SK-N-SH treated with all-trans-retinoic acid at 6 μM for 48 hours (cell line): ENCODE results near the gene ATP6V1C2.

Experiments used
- ATAC-seq: fragments of 200-7000 bp; cut with Tn5 transposase; 3 replicates; pipeline ENCODE4 v1.9.1; 2020; ENCODE audit warnings: mild to moderate bottlenecking, moderate library complexity
- BACH2 ChIP-seq: fragments of 250-450 bp; sonication (Bioruptor Pico); IDR thresholded peaks from 2 replicates; pipeline ENCODE4 v1.9.0; 2021; ENCODE audit warnings: mild to moderate bottlenecking, borderline replicate concordance
- CREB5 ChIP-seq: fragments of 250-450 bp; sonication (Bioruptor Pico); IDR thresholded peaks from 2 replicates; pipeline ENCODE4 v1.5.1; 2020; ENCODE audit warnings: low read depth, mild to moderate bottlenecking, moderate library complexity
- CSDC2 ChIP-seq: fragments of 250-450 bp; sonication (Bioruptor Pico); IDR thresholded peaks from 2 replicates; pipeline ENCODE4 v1.5.0; 2020; ENCODE audit warnings: mild to moderate bottlenecking, moderate library complexity
- CSRNP3 ChIP-seq: fragments of 250-450 bp; sonication (Bioruptor Pico); IDR thresholded peaks from 2 replicates; pipeline ENCODE4 v1.5.1; 2021; ENCODE audit warnings: mild to moderate bottlenecking, moderate library complexity
- ESRRG ChIP-seq: fragments of 250-450 bp; sonication (Bioruptor Pico); IDR thresholded peaks from 2 replicates; pipeline ENCODE4 v1.6.1; 2021; ENCODE audit warnings: mild to moderate bottlenecking
- GLIS3 ChIP-seq: fragments of 250-450 bp; sonication (Bioruptor Pico); IDR thresholded peaks from 2 replicates; pipeline ENCODE4 v1.5.0; 2020; ENCODE audit warnings: mild to moderate bottlenecking, moderate library complexity
- ISL1 ChIP-seq: fragments of 250-450 bp; sonication (Bioruptor Pico); IDR thresholded peaks from 2 replicates; pipeline ENCODE4 v2.1.2; 2022; ENCODE audit warnings: mild to moderate bottlenecking, moderate library complexity
- OSR1 ChIP-seq: fragments of 250-450 bp; sonication (Bioruptor Pico); IDR thresholded peaks from 2 replicates; pipeline ENCODE4 v1.8.0; 2022; ENCODE audit warnings: moderate library complexity, mild to moderate bottlenecking, inconsistent platforms
- RARB ChIP-seq: fragments of 250-450 bp; sonication (Bioruptor Pico); IDR thresholded peaks from 2 replicates; pipeline ENCODE4 v1.8.0; 2021; ENCODE audit warnings: mild to moderate bottlenecking, moderate library complexity
- SNAI2 ChIP-seq: fragments of 250-450 bp; sonication (Bioruptor Pico); IDR thresholded peaks from 2 replicates; pipeline ENCODE4 v1.5.0; 2020; ENCODE audit warnings: mild to moderate bottlenecking, moderate library complexity
- TCF4 ChIP-seq: fragments of 250-450 bp; sonication (Bioruptor Pico); IDR thresholded peaks from 2 replicates; pipeline ENCODE4 v1.8.0; 2021; ENCODE audit warnings: mild to moderate bottlenecking, moderate library complexity, borderline replicate concordance
- TOX ChIP-seq: fragments of 250-450 bp; sonication (Bioruptor Pico); IDR thresholded peaks from 2 replicates; pipeline ENCODE4 v1.8.0; 2021; ENCODE audit warnings: mild to moderate bottlenecking, moderate library complexity, borderline replicate concordance
- ZFP3 ChIP-seq: fragments of 250-450 bp; sonication (Bioruptor Pico); IDR thresholded peaks from 2 replicates; pipeline ENCODE4 v1.5.0; 2020; ENCODE audit warnings: mild to moderate bottlenecking, moderate library complexity
- ZNF565 ChIP-seq: fragments of 450-650 bp; formaldehyde crosslinking; conservative IDR thresholded peaks from 2 replicates; pipeline ENCODE4 v1.5.0; 2020; ENCODE audit warnings: low read depth, mild to moderate bottlenecking, moderate library complexity
- ZNF8 ChIP-seq: fragments of 450-650 bp; formaldehyde crosslinking; IDR thresholded peaks from 2 replicates; pipeline ENCODE4 v1.5.0; 2020; ENCODE audit warnings: mild to moderate bottlenecking, moderate library complexity
- TF ChIP-seq, protein P1 (sequence below): fragments of 250-450 bp; sonication (Bioruptor Pico); IDR thresholded peaks from 2 replicates; pipeline ENCODE4 v1.8.0; 2021; ENCODE audit warnings: low read depth, mild to moderate bottlenecking, moderate library complexity, borderline replicate concordance
- TF ChIP-seq, protein P2 (sequence below): fragments of 250-450 bp; sonication (Bioruptor Pico); IDR thresholded peaks from 2 replicates; pipeline ENCODE4 v1.8.0; 2020; ENCODE audit warnings: mild to moderate bottlenecking, moderate library complexity, borderline replicate concordance

Gene ATP6V1C2

GRCh38 chr2:10761591-10761990 lies 40.2 kb downstream of the ATP6V1C2 start:
- no peak for ATAC-seq
- TF ChIP-seq, protein P1, sequence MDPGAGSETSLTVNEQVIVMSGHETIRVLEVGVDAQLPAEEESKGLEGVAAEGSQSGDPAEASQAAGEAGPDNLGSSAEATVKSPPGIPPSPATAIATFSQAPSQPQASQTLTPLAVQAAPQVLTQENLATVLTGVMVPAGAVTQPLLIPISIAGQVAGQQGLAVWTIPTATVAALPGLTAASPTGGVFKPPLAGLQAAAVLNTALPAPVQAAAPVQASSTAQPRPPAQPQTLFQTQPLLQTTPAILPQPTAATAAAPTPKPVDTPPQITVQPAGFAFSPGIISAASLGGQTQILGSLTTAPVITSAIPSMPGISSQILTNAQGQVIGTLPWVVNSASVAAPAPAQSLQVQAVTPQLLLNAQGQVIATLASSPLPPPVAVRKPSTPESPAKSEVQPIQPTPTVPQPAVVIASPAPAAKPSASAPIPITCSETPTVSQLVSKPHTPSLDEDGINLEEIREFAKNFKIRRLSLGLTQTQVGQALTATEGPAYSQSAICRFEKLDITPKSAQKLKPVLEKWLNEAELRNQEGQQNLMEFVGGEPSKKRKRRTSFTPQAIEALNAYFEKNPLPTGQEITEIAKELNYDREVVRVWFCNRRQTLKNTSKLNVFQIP (CRISPR knock-in tag): no peak
- TF ChIP-seq ISL1 (no peak), CREB5 (CRISPR knock-in tag) (no peak), ESRRG (CRISPR knock-in tag) (no peak)

DNA sequence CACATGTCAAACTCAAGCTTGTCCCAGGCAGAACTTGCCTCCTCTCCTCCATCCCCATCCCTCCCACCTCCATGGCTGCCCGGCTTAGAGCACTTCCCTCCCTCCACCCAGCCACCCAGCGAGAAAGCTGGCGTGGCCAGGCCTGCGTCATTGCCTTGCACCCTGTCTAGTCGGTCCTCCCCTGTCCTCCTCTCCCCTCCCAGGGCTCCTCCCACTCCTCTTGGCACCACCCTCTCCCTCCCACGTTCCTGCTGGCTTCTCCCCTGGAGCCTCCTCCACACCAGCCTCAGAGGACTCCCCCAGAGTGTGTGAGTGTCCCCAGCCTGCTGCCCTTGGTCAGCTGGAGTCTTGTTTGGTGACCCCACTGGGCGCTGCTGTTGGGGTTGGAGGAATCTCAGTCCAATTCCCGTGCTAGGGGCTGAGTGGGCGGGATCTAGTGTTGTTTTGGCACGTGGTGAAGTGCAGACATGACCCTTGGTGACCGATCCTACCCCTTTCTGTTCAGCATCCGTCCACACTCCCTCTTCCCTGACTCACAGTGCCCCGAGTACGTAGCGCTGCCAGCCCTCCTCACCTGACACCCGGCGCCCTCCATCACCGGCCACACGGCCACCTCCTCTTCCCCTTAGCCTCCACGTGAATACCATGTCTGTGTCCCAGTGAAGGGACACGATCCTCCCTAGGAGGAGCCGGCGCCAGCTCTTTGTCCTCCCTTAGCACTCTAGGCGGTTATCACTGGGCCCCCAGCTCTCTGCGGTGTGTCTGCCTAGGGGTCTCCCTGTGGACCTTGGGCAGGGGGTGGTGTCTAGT lies 41.4 kb downstream of the ATP6V1C2 start:
- peak; percentile 42 for ATAC-seq
- no peak for TF ChIP-seq CSRNP3
- TF ChIP-seq OSR1 (CRISPR knock-in tag): no peak
- TF ChIP-seq SNAI2 (CRISPR knock-in tag): no peak
- no peak for TF ChIP-seq ZNF565 (CRISPR knock-in tag)
- TF ChIP-seq CREB5 (CRISPR knock-in tag): no peak
- no peak for TF ChIP-seq BACH2 (CRISPR knock-in tag)
- TF ChIP-seq, protein P1 (CRISPR knock-in tag): no peak
- TF ChIP-seq CSDC2 (CRISPR knock-in tag): no peak
- no peak for TF ChIP-seq GLIS3 (CRISPR knock-in tag)
- TF ChIP-seq ZFP3 (CRISPR knock-in tag): no peak
- TF ChIP-seq RARB (CRISPR knock-in tag): no peak
- TF ChIP-seq TCF4 (CRISPR knock-in tag): no peak
- TF ChIP-seq, all 23 proteins: peak for 0

DNA sequence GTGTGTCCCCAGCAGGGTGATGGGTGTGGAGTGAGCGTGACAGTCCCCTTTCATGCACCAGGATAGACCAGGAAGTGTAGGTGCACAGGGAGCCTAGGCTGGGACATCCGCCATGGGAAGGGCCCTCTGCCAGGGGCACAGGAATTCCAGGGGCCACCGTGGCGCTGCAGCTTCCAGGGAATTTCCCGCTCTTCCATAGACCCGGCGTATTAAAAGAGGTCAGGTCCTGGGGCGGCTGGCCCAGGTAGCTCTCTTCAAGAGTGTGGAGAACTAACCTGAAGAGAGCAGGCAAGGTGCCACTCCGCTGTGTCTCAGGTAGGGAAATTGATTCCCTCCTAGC lies 42.0 kb downstream of the ATP6V1C2 start:
- TF ChIP-seq ESRRG (CRISPR knock-in tag) (no peak), TOX (CRISPR knock-in tag) (no peak), TCF4 (CRISPR knock-in tag) (no peak), ZNF565 (CRISPR knock-in tag) (no peak), BACH2 (CRISPR knock-in tag) (no peak), ZNF8 (CRISPR knock-in tag) (no peak), ZFP3 (CRISPR knock-in tag) (no peak)
- TF ChIP-seq, protein P2, sequence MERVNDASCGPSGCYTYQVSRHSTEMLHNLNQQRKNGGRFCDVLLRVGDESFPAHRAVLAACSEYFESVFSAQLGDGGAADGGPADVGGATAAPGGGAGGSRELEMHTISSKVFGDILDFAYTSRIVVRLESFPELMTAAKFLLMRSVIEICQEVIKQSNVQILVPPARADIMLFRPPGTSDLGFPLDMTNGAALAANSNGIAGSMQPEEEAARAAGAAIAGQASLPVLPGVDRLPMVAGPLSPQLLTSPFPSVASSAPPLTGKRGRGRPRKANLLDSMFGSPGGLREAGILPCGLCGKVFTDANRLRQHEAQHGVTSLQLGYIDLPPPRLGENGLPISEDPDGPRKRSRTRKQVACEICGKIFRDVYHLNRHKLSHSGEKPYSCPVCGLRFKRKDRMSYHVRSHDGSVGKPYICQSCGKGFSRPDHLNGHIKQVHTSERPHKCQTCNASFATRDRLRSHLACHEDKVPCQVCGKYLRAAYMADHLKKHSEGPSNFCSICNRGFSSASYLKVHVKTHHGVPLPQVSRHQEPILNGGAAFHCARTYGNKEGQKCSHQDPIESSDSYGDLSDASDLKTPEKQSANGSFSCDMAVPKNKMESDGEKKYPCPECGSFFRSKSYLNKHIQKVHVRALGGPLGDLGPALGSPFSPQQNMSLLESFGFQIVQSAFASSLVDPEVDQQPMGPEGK (CRISPR knock-in tag): no peak
- TF ChIP-seq, protein P1 (CRISPR knock-in tag): no peak
- TF ChIP-seq, all 23 proteins: peak for 0
- no peak for ATAC-seq
